ENCODE results near the gene GDAP2.
"Not testable (repeated sequence)": the region's sequence is repeated elsewhere in the genome, so short reads cannot be mapped to it uniquely, and the experiment has no call there.

GDAP2 gene

DNA sequence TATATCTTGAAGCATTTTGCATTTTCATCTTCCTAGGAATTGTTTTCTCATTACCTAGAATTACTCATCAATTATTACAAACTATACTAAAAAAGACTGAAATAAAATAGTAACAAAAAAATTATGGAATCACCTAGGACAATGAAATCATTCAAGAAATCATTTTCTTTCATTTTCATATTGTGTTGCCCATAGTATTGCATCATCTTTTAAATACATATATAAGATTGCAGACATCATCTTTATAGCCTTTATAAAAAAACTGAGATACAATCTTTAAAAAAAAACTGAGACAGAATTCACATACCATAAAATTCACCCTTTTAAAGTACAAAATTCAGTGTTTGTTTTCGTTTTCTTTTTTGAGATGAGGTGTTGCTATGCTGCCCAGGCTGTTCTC lies 29.6 kb downstream of the GDAP2 start:
- DNase-seq (ENCODE audit: low read depth), result no peak

DNA sequence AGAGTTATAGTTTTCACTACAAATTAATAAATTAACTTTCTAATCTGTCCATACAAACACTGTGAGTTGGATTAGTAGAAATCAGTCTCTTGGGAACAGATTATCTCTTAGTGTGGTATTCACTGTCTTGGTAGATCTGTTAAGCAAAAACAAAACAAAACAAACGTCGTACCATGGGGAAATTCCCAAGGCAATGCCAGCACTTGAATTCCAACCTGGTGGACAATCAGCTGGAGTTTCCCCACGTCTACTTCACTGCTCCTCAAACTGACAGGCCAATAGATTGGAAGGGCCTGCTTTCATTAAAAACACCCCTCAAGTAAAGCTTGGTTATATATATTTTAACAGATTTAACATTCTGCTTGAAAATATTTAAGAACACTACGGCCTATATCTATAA lies 31.9 kb downstream of the GDAP2 start:
- no peak for DNase-seq (ENCODE audit: low read depth)

DNA sequence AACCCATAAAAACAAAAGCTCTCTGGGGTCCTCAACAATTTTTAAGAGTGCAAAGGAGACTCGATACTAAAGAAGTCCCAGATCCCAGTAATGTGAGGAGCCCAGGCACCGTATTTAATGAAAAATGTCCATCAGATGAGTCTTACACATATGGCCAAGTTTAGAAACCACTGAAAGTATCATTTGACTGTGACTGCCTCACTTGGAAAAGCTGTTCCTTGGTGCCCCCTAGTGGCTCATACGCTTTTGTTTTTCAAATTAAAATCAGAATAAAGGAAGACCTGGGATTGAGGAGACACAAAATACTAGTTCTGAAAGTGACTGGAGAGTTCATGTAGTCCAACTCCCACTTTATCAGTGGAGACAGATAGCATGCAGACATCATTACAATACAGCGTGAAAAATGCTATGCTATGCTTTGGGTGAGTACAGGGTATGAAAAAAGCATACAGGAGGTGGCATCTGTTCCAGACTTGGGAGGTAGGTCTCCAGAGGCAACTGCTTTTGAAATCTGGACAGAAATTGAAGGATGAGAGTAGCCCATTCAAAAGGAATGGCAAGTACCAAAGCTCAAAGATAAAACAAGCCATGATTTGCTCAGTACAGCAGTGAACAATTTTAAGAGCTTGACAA lies 33.8 kb downstream of the GDAP2 start:
- DNase-seq (ENCODE audit: low read depth), result peak; percentile 28

DNA sequence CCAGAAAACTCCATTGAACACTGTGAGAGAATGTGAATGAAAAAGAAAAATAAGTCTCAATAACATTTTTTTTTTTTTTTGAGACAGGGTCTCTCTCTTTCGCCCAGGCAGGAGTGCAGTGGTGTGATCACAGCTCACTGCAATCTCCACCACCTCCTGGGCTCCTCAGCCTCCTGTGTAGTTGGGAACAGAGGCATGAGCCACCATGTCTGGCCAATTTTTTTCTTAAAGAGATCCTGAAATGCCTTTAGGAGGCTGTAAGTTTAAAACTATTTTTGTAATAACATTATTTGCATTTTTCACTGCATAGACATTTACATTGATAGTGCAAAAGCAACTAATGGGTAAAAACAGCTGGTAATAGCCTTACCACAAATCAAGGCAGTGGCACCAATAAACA lies 35.3 kb downstream of the GDAP2 start:
- DNase-seq (ENCODE audit: low read depth), result no peak

DNA sequence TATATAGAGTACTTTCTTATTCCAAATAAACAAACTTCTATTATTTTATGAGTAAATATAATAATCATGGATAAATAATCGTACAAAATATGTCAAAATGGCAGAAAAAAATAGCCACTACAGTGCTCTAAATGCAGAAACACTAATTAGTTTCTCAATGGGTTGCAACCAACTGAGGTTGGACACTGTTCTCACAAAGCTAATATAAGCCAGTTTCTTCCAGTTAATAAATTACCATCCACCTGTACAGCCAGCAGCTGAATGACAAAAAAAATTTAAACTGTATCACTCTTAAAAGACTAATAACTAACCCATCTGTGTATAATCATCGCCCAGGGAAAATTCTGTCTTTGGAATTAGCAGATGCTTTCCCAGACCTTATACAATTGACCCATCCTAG lies 36.9 kb downstream of the GDAP2 start:
- no peak for DNase-seq (ENCODE audit: low read depth)

DNA sequence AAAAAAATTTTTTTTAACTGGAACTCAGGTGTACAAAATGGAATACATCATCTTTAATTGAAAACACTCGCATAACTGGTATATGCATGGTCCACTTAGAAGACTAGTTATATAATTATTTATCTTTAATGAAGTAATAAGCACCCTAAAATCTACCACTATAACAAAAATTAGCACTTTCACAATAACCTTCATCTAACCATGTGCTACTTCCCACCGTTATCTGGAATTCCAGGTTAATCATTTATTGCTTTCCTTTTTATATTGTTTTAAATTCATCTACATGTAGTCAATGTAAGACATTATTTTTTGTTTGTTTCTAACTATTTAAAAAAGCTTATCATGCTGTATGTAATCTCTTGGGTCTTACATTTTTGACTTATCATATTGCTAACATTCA lies 39.0 kb downstream of the GDAP2 start:
- DNase-seq (ENCODE audit: low read depth), result no peak

DNA sequence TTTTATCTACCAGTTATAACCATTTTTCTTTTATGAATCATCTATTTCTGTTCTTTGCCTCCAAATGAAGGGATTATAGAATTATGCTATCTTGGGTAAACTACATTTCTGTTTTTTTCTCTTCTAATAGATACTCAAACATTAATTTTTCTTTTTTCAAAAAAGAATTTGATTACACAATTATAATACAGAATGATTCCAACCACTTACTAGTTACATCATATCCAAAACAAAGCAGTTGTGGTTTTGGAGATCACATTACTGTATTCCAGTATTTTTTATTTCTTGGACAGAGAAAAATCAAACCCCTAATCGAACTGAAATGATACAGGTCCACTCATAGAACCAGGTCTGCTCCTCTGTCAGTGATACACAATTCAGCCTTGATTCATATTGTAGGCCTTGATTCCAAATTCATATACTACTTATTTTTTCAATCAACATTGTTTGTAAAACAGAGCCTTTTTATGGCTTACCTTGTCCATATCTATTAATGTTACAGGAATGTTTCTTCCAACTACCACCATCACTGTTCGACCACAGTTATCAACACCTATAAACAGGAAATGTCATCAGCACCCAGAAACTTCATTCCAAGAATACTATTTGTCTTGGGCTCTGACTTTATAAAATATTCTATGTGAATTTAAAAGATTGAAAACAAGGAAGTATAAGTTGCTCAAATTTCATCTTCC lies 43.2 kb downstream of the GDAP2 start:
- no peak for DNase-seq (ENCODE audit: low read depth)

DNA sequence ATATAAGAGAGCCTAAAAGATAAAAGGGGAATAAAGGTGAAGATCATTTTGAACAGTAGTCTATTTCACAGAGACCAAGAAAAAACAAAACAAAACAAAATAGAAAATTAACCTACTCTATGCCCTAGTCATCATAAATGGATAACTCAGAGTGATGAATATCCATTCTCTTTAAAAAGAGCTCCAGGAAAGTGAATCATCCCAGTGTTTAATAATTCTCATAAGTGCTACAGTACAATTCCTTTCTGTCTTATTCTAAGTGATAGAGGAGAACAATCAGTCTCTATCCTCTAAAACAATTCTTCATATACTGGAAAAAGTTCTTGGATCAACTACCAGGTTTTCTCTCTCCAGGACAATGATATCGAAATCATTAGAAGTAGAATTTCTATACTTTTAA lies 45.8 kb downstream of the GDAP2 start:
- no peak for DNase-seq (ENCODE audit: low read depth)

DNA sequence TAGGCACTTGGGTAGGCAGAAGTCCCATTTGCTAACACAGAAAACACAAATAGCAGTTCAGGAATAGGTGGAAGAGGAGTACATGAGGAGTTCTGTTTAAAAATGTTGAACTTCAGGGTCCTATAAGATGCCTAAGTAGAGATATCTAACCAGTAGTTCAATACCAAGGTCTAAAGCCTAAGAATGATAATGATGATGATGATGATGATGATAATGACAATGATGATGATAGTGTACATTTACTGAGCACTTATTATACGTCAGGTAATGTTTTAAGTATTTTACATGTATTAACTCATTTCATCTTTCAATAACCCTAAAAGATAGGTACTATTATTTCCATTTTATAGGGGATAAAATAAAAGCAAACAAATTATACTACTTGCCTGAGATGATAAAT lies 50.1 kb downstream of the GDAP2 start:
- no peak for DNase-seq (ENCODE audit: low read depth)

DNA sequence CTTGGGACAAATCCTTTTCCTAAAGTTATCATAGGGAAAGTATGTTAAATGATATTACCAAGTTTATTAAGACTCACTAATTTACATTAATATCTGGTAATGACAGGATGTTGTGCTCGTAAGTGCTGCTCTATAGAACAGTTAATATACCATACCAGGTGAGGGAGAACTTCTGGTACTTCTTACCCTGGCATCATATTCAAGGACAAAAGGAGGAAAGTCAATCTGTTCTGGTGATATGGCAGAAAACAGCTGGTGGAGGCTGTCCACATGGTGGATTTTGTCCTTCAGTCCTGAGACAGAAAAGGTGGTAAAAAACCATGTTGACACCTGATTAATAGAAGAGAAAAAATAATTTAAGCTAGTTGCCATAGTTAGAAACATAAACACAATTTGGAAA lies 51.6 kb downstream of the GDAP2 start:
- DNase-seq (ENCODE audit: low read depth), result no peak

DNA sequence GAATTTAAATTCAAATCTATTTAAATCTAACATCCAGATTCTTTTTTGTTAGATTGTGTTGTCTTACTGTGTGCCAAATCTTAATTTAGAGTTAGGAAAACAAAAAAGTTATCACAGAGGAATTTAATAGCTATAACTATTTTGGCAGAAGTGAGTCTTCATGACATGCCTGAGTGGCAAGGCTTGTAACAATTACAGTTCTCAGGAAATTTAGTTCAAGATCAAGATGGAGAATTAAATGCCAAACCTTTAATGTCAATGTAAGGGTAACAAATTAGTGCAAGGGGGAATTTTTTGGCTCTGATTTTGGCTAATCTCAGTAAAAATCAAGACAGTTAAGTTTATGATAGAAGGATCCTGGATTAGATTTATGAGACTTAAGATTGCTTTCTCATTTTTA lies 58.4 kb downstream of the GDAP2 start:
- no peak for DNase-seq (ENCODE audit: low read depth)

DNA sequence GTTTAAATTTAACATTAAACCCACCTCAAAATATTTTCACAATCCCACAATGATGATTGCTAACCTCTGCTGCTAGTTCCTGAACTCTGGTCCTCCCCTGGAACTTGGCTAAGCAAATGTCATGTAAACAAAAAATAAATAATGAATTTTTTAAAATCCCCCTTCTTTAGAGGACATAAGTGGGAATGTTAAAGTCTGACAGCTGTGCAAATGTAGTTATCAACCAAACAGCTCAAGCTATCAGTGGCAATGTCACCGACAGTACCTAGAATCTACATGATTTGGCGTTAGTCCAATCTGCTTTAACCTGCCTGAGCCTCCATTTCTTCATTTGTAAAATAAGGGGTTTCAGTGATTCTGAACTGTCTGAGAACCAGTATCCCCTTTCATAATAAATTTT lies 67.7 kb downstream of the GDAP2 start:
- no peak for DNase-seq (ENCODE audit: low read depth)

DNA sequence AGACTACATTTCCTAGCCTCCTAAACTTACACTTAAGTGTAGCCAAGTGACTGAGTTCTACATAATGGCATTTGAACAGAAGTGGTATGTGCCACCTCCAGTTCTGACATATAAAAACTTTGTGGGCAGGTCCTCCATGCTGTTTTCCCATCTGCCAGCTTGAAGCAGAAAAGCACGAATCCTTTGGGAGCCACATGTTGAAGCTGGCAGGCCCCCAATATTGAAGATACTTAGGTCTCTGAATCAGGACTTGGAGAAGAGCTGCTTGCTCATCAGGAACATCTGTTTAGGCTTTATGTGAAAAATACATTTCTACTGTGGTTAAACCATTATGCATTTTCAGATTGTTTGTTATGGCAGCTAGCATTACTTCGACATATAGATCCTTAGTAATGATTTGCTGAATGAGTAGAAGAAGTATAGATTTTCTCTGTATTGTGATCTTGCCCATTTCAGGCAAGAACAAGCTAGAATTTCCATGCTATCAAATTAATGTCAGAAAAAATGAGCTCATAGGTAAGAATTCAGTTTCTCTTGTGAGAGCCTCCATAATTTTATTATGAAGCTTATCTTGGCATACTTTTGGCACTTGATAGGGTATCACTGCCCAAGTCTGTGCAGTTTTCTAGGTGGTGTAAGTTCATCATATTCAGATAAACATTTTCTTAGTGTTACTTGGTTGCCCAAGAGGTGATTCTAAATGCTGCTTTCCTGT lies 68.4 kb downstream of the GDAP2 start:
- DNase-seq (ENCODE audit: low read depth), result no peak

DNA sequence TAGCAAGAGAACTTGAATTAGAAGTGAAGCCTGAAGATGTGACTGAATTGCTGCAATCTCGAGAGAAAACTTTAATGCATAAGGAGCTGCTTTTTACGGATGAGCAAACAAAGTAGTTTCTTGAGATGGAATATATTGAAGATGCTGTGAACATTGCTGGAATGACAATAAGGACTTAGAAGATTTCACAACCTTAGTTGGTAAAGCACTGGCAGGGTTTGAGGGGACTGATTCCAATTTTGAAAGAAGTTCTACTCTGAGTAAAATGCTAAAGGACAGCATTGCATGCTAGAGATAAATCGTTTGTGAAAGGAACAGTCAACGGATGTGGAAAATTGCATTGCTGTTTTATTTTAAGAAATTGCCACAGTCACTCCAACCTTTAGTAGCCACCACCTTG lies 69.5 kb downstream of the GDAP2 start:
- DNase-seq (ENCODE audit: low read depth), result no peak

DNA sequence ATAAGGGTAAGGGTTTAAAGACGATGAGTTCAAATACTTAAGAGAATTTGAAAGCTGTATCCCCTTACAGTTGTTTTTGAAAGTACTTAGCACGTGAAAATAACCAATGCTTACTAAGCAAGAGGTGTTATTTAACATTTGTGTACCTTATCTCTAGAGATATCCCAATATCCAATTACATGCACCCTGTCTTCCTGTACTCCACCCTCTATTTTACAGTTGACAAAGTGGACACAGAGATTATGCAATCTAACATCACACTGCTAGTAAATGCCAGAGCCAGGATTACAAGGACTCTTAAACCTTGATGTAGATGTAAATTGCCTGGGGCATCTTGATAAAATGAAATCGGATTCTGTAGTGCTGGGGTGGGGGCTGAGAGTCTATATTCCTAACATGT lies 72.0 kb downstream of the GDAP2 start:
- no peak for DNase-seq (ENCODE audit: low read depth)

DNA sequence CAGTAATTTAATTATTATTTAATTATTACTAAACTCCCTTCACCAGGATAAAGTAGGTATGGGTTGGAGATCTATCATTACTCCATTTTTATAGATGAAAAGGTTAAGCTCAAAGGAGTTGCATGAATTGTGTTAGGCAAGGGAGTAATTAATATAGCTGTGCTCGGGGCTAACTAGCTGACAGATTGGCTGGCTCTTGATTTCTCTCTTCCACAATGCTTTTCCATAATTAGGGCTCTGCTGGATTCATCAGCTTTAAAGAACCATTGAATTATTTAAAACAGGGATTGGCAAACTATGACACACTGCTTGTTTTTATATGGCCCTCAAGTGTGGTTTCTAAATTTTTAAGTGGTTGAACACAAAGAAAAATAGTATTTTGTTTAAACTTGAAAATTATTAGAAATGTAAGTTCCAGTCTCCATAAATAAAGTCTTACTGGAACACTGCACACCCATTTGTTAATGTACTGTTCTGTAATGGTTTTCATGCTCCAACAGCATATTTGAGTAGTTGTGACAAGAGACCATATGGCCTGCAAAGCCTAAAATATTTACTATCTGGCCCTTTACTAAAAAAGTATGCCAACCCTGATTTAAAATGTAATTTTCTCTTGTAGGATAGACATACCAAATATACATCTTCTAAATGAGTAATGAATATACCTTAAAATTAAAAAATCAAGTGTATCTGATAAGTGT lies 76.4 kb downstream of the GDAP2 start:
- no peak for DNase-seq (ENCODE audit: low read depth)

DNA sequence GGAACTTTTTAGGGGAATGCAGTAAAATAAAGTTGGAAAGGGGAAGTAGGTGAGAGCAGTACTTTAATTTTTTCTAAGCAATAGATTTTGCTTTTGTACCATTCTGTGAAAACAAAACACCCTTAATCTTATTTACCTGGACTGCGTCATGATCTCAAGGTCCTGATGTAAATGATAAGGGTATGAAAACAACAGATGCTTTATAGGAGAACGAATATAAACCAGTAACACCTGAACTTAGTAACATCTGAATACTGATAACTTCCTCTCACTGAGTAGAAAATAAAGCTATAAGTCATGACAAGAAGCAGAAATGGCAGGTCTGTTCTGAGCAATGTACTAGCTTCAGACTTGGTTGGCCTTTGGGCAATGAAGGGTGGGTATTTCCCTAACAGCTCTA lies 77.7 kb downstream of the GDAP2 start:
- no peak for DNase-seq (ENCODE audit: low read depth)

DNA sequence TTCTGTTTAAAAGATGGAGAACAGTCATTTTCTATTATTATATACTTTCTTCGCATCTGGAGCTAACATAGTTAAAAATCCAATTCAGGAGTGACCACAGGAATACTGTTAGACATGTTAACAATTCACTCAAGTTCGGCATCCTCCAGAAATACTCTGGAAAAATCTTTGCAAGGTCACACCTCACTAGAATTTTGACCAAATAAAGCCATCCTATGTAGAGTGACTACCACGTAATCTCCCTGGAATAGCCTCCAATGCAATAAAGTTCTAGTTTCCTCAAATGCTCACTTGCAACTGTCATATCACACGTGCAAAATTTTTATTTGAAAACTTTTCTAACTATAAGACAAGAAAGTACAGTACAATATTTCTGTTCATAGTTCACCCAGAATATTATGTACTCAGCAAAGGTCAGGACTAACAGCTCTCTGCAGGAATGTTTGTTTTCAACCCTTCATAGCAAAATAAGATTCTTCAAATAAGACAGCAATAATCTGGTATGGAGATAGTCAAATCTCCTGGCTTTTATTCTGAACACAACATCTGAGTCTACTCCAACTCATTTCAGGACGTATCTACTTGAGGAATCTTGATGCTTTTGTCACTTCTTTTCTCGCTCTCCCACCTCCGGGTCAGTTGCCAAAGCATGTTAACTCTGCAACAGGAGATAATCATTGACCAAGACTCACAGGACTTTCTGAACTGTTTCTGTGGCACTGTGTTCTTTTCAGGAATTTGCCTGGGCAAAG lies 82.6 kb downstream of the GDAP2 start:
- no peak for DNase-seq (ENCODE audit: low read depth)

DNA sequence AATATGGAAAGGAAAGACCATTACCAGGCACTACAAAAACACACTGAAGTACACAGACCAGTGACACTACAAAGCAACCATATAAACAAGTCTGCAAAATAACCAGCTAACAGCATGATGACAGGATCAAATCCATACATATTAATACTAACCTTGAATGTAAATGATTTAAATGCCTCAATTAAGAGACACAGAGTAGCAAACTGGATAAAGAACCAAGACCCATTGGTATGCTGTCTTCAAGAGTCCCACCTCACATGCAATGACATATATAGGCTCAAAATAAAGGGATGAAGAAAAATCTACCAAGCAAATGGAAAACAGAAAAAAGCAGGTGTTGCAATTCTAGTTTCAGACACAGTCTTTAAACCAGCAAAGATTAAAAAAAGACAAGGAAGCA lies 84.9 kb downstream of the GDAP2 start:
- not testable (repeated sequence) for DNase-seq (ENCODE audit: low read depth)

DNA sequence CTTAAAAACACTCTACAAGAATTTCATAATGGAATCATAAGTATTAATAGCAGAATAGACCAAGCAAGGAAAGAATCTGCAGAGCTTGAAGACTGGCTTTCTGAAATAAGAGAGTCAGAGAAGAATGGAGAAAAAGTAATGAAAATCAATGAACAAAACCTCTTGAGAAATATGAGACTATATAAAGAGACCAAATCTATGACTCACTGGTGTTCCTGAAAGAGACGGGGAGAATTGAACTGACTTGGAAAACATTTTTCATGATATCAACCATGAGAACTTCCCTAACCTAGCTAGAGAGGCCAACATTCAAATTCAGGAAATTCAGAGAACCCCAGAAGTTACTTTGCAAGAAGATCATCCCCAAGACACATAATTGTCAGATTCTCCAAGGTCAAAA lies 85.6 kb downstream of the GDAP2 start:
- no peak for DNase-seq (ENCODE audit: low read depth)

DNA sequence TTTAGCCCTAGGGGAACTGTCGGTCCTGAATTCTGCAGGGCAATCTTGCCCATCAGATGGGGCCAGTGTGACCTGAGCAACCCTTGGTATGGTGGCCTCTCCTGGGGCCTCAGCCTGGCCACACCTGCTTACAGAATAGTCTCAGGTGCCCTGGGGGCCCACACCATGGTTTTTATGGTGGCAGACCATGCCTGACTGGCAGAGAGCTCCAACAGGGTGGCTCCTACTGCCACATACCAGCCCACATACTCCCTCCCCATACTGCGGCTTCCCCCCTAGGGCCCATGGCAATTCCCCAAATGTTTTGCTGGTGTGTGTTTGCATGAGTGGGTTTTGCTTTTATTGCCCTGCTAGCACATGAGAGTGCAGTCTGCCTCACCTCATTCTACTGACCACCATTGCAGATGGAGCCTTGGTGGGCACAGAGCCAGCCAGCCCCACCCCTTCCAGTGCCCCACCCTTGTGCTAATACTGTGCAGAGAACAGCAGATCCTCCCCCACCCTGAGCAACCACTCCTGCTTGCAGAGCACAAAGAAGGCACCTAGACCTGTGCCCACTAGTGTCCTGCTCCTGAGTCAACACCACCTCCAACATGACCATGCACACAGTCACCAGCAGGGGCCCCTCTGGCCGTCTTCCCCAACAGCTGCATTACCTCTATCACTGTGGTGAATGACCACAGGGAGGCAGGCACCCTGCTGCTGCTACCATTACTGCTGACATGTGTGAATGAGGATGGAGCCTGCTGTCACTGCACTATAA lies 86.8 kb downstream of the GDAP2 start:
- DNase-seq (ENCODE audit: low read depth), result no peak

Data from stimulated activated CD8-positive, alpha-beta memory T cell treated with anti-CD3 and anti-CD28 coated beads, Interleukin-12 subunit alpha, Interleukin-12 subunit beta, amount 100 ng/mL, for 1 hour (primary cell).